Neutrophil (primary cell): Measurements from ENCODE around the gene ANO2.
"Not testable (repeated sequence)": the region's sequence is repeated elsewhere in the genome, so short reads cannot be mapped to it uniquely, and the experiment has no call there.

Source experiments
- H3K27ac ChIP-seq: fragments of 200-600 bp; sonication (generic); 2 replicates; pipeline ENCODE4 v1.5.1; 2016; ENCODE audit warnings: mild to moderate bottlenecking, moderate library complexity
- H3K27me3 ChIP-seq: fragments of 200-600 bp; sonication (generic); 2 replicates; pipeline ENCODE4 v1.6.0; 2016; ENCODE audit warnings: mild to moderate bottlenecking
- H3K36me3 ChIP-seq: fragments of 200-600 bp; sonication (generic); 2 replicates; pipeline ENCODE4 v1.5.1; 2017
- H3K4me1 ChIP-seq, 2 experiments: fragments of 200-600 bp in 1 of 2; sonication (generic) in 1 of 2; 1 replicate in 1 of 2; 2 replicates in 1 of 2; pipeline versions ENCODE4 v1.5.1 to v1.6.1; 2013 to 2016; ENCODE audit warnings: low read depth in 1 of 2, low read length in 1 of 2, mild to moderate bottlenecking in 1 of 2, moderate library complexity in 1 of 2; ENCODE audit not compliant: control insufficient read depth in 1 of 2, insufficient read depth in 1 of 2
- H3K4me3 ChIP-seq, 2 experiments: fragments of 200-600 bp in 1 of 2; sonication (generic) in 1 of 2; 1 replicate in 1 of 2; 2 replicates in 1 of 2; pipeline ENCODE4 v1.5.1; 2013 to 2016; ENCODE audit warnings: low read depth in 1 of 2, low read length in 1 of 2, mild to moderate bottlenecking in 1 of 2, moderate library complexity in 1 of 2
- H3K9me3 ChIP-seq: fragments of 200-600 bp; sonication (generic); 2 replicates; pipeline ENCODE4 v1.5.1; 2016
- TF ChIP-seq, protein P1 (sequence below): fragments of 200-600 bp; sonication (generic); IDR thresholded peaks from 2 replicates; pipeline ENCODE4 v1.5.1; 2016; ENCODE audit warnings: antibody characterized with exemption

Gene ANO2

GRCh38 chr12:5830111-5830510 is 114.9 kb downstream of the ANO2 start:
- H3K4me3 ChIP-seq: no peak overlapping the region
- H3K27me3 ChIP-seq: peaks cover 4% of the 10 kb centered on the region
- TF ChIP-seq, protein P1, sequence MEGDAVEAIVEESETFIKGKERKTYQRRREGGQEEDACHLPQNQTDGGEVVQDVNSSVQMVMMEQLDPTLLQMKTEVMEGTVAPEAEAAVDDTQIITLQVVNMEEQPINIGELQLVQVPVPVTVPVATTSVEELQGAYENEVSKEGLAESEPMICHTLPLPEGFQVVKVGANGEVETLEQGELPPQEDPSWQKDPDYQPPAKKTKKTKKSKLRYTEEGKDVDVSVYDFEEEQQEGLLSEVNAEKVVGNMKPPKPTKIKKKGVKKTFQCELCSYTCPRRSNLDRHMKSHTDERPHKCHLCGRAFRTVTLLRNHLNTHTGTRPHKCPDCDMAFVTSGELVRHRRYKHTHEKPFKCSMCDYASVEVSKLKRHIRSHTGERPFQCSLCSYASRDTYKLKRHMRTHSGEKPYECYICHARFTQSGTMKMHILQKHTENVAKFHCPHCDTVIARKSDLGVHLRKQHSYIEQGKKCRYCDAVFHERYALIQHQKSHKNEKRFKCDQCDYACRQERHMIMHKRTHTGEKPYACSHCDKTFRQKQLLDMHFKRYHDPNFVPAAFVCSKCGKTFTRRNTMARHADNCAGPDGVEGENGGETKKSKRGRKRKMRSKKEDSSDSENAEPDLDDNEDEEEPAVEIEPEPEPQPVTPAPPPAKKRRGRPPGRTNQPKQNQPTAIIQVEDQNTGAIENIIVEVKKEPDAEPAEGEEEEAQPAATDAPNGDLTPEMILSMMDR: no peak
- H3K36me3 ChIP-seq: no peaks in the 10 kb centered on the region
- H3K4me1 ChIP-seq: no peaks in the 10 kb centered on the region
- no peak overlapping the region for H3K27ac ChIP-seq
- H3K9me3 ChIP-seq: no peaks in the 10 kb centered on the region

DNA sequence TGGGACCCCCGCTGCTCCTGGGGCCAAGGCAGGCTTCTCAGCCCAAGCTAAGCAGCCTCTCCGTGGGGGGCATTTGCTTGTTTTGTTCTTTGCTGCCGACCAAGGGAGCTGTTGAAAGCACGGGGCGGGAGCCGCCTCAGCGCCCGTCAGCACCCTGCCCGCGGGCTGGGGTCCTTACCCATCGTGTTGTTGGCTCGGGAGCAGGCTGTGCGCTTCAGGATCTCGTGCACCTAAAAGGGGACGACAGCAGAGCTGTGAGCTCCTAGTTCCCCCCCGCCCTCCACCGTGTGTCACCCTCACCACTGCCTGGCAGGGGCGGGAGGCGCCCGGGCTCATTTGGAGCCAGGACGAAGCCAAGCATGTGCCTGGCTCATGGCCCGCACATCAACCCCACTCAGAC is 117.5 kb downstream of the ANO2 start:
- Histone ChIP-seq H3K4me1 (no peaks in the 10 kb centered on the region), H3K4me3 (no peak overlapping the region), H3K27me3 (peaks cover 4% of the 10 kb centered on the region), H3K9me3 (no peaks in the 10 kb centered on the region), H3K36me3 (no peaks in the 10 kb centered on the region), H3K27ac (no peak overlapping the region)
- TF ChIP-seq, protein P1: no peak

DNA sequence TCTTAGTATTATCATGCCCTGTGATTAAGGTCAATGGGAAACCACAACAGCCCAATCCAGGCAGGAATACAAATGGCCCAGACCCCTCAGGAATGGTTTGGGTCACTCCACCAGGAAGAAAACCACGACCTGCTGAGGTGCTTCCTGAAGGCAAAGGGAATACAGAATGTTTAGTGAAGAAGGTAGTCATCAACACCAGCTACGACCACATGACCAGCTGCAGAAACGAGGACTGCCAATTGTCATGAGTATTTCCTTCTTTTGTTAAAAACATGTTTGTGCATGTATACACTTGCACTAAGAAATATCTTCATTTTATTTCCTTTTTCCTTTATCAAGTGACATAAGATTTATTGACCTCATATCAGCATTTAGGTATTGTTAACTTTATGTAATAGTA is 119.3 kb downstream of the ANO2 start:
- H3K4me3 ChIP-seq, H3K4me1 ChIP-seq, H3K36me3 ChIP-seq, H3K27ac ChIP-seq, H3K27me3 ChIP-seq, H3K9me3 ChIP-seq: not testable (repeated sequence)

GRCh38 chr12:5818877-5819276 is 126.2 kb downstream of the ANO2 start:
- not testable (repeated sequence) for H3K4me1 ChIP-seq, H3K4me3 ChIP-seq, H3K9me3 ChIP-seq, H3K27me3 ChIP-seq, H3K27ac ChIP-seq, H3K36me3 ChIP-seq

- H3K4me1 ChIP-seq: no peaks in the 10 kb centered on the region
- no peaks in the 10 kb centered on the region for H3K36me3 ChIP-seq
- H3K9me3 ChIP-seq: no peaks in the 10 kb centered on the region
- TF ChIP-seq, protein P1: no peak
- no peaks in the 10 kb centered on the region for H3K27me3 ChIP-seq
- no peak overlapping the region for H3K4me3 ChIP-seq
- H3K27ac ChIP-seq: no peak overlapping the region
Measured at GRCh38 chr12:5817246-5817645, 127.8 kb downstream of the ANO2 start.

GRCh38 chr12:5809586-5809985 is 135.5 kb downstream of the ANO2 start:
- TF ChIP-seq, protein P1: no peak
- Histone ChIP-seq H3K9me3 (no peaks in the 10 kb centered on the region), H3K27ac (no peak overlapping the region), H3K36me3 (no peaks in the 10 kb centered on the region), H3K4me1 (no peaks in the 10 kb centered on the region), H3K4me3 (no peak overlapping the region), H3K27me3 (peaks cover 7% of the 10 kb centered on the region)

GRCh38 chr12:5808981-5809380 is 136.1 kb downstream of the ANO2 start:
- Histone ChIP-seq H3K4me1 (no peaks in the 10 kb centered on the region), H3K36me3 (no peaks in the 10 kb centered on the region), H3K4me3 (no peak overlapping the region), H3K9me3 (no peaks in the 10 kb centered on the region), H3K27me3 (peaks cover 7% of the 10 kb centered on the region), H3K27ac (no peak overlapping the region)
- TF ChIP-seq, protein P1: no peak
